ENCODE measurements around the gene MAGI1.

GRCh38 chr3:65890328-65890727, 148.4 kb downstream of the MAGI1 start:
- TF ChIP-seq TAF1 (IDR thresholded peaks at IDR 0.05; ENCODE audit: borderline replicate concordance, low read depth, low read length) (no peak), POLR2AphosphoS5 (IDR thresholded peaks at IDR 0.05; ENCODE audit: low read depth, low read length) (no peak), POLR2A (IDR thresholded peaks at IDR 0.05; ENCODE audit: low read depth, low read length) (no peak)

Data from GM12892 (cell line).